GM13977 (cell line): ENCODE measurements around the gene PLPP6.

ENCODE experiments used
- DNase-seq: peaks from one replicate; pipeline ENCODE4 v3.0.0; 2012; ENCODE audit warnings: low spot score
- in situ Hi-C: fragments of 300-500 bp; cut with MboI; formaldehyde crosslinking; loops from one replicate; pipeline ENCODE4 v1.12.0; 2022; ENCODE audit warnings: low sequenced_read_pairs, low pct_unique_long_range_greater_than_20kb, mixed read lengths, inconsistent platforms; ENCODE audit not compliant: unreplicated experiment
- TF ChIP-seq, protein P1 (sequence below): IDR thresholded peaks from 2 replicates; pipeline ENCODE4 v1.5.1; 2012; ENCODE audit warnings: mild to moderate bottlenecking, control low read depth; ENCODE audit not compliant: insufficient read depth; ENCODE audit errors: extremely low read depth, missing control alignments

PLPP6 gene

GRCh38 chr9:4701526-4701925 lies 39.4 kb downstream of the PLPP6 start:
- in situ Hi-C loops: no loop called here
- TF ChIP-seq, protein P1, sequence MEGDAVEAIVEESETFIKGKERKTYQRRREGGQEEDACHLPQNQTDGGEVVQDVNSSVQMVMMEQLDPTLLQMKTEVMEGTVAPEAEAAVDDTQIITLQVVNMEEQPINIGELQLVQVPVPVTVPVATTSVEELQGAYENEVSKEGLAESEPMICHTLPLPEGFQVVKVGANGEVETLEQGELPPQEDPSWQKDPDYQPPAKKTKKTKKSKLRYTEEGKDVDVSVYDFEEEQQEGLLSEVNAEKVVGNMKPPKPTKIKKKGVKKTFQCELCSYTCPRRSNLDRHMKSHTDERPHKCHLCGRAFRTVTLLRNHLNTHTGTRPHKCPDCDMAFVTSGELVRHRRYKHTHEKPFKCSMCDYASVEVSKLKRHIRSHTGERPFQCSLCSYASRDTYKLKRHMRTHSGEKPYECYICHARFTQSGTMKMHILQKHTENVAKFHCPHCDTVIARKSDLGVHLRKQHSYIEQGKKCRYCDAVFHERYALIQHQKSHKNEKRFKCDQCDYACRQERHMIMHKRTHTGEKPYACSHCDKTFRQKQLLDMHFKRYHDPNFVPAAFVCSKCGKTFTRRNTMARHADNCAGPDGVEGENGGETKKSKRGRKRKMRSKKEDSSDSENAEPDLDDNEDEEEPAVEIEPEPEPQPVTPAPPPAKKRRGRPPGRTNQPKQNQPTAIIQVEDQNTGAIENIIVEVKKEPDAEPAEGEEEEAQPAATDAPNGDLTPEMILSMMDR: no peak
- DNase-seq: no peak

DNA sequence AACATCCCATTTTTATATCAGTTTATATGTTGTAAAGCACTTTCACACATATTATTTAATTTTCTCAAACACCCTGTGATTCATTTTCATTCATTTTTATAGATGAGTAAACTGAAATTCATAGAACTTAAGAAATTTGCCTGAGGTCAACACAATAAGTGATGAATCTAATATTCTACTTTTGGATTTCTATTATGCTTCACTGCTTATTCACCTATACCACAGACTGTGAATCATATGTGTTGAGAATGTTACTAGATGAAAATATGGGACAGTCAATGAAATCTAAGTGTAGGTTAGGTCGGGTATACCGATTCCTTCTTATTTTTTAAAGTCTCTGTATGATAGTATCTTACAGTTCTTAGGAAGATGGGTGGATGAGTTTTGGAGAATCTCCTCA lies 42.0 kb downstream of the PLPP6 start:
- TF ChIP-seq, protein P1: no peak
- no peak for DNase-seq
- in situ Hi-C loops: no loop called here

DNA sequence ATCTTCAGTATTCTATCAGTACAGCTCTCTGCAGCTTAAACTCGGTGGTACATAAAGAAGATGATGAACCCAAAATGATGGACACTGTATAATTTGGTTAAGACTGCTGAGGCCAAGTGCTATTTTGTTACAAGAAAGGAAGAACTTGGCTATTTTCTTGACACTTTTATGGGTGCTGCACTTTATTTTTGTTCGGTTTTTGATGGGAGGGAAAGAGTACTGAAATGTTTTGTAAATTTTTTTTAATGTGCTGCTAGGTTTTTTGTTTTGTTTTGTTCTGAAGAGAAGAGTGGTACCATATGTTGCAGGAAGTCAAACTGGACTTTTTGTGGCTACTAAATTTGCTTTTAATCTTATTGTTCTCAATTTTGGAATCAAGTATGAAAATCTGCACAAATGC lies 43.9 kb downstream of the PLPP6 start:
- in situ Hi-C loops: no loop called here
- TF ChIP-seq, protein P1: no peak
- DNase-seq: no peak

DNA sequence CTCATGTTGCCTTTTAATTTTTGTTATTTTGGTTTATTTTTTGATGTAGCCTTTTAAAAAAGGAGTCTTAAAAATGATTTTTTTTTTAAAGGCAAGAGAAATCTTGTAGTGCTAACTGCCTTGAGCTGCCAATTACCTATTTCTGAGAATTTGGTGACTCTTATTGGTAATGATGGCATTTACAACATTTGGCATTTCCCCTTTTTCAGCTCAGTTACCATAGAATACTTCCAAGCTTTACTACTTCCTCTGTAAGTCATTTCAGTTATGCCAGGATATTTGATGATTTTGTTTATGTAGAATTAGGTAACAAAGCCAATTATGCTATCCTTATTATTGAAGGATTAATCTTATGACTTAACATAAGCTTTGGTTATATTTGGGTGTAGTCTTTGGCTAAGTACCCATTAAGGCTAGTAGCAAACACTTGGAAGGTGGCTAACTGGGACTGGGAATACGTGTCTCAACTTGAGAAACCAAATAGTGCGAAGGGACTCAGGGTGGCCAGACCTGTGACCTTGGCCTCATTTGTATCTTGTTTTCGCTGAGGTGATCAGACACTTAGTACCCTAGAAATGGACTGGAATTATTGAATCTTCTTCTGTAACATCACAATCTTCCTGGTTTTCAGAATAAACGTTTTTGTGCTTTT lies 45.0 kb downstream of the PLPP6 start:
- in situ Hi-C loops: no loop called here
- TF ChIP-seq, protein P1: no peak
- no peak for DNase-seq

DNA sequence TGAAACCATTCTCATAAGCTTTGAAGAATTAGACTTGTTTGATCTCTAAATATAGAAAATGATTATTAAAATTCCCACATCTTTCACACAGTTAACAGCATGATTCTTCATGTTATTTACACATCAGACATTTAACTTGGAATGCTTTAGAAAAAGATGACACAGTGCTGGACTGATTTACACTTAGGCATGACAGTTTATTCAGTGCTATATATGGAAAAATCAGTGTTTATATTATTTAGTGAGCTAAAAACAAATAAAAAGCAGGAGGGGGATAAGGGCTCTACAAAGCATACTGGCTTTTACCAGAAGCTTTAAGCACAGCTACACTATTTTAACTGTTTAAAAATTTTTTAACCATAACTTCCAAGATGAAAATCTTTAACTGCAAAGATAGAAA lies 47.3 kb downstream of the PLPP6 start:
- in situ Hi-C loops: no loop called here
- no peak for DNase-seq
- TF ChIP-seq, protein P1: no peak

DNA sequence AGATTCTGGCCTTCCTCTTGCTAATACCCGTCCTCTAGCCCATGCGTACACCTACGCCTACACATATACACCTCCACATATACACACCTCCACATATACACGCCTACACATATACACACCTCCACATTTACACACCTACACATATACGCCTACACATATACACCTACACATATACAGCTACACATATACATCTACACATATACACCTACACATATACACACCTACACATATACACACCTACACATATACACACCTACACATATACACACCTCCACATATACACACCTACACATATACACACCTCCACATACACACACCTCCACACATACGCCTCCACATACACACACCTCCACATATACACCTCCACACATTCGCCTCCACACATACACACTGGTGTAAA lies 51.8 kb downstream of the PLPP6 start:
- TF ChIP-seq, protein P1: no peak
- in situ Hi-C loops: no loop called here
- DNase-seq: no peak
